Muscle of leg (tissue), 11 donors: Measurements from ENCODE around the gene STRA8. TPM values are rescaled to one million over a fixed set of nuclear protein-coding genes. Genes with fewer than 3 reads are reported as not detected.

ENCODE experiments used
- DNase-seq: peaks from one replicate; pipeline ENCODE4 v3.0.0; 2013
- H3K27ac ChIP-seq: one replicate; pipeline ENCODE4 v1.5.1; 2013; ENCODE audit warnings: mild to moderate bottlenecking, low read length, control low read depth
- H3K27me3 ChIP-seq: one replicate; pipeline ENCODE4 v1.6.1; 2013; ENCODE audit warnings: low read length; ENCODE audit not compliant: control insufficient read depth, insufficient read depth
- H3K36me3 ChIP-seq: one replicate; pipeline ENCODE4 v1.6.1; 2013; ENCODE audit warnings: low read length; ENCODE audit not compliant: control insufficient read depth, insufficient read depth
- H3K4me1 ChIP-seq: one replicate; pipeline ENCODE4 v1.6.1; 2013; ENCODE audit warnings: low read length; ENCODE audit not compliant: control insufficient read depth, insufficient read depth
- H3K4me3 ChIP-seq: one replicate; pipeline ENCODE4 v1.5.1; 2013; ENCODE audit warnings: low read length, control low read depth
- H3K9me3 ChIP-seq: replicated peaks from 2 replicates; pipeline ENCODE4 v1.6.1; 2013; ENCODE audit warnings: low read depth, low read length; ENCODE audit not compliant: control insufficient read depth
- WGBS: methylation state at CpG from one replicate; pipeline ENCODE4 v1.1.5; 2013; ENCODE audit warnings: missing lambda C conversion rate; ENCODE audit not compliant: insufficient coverage; 5-methylcytosine and 5-hydroxymethylcytosine counted together
- polyA plus RNA-seq, 8 donors: library from polyadenylated mRNA; unstranded; fragments of 120-200 nt; gene quantifications; one replicate each; pipeline versions ENCODE4 v1.2.1 to v1.2.3, GENCODE V29; 2013; ENCODE audit warnings: inconsistent platforms in 1 of 8, low replicate concordance in 1 of 8; ENCODE audit not compliant: insufficient read length in 8 of 8, insufficient read depth in 1 of 8
- total RNA-seq: library from RNA; stranded (reverse); fragments of 120-200 nt; gene quantifications from one replicate; pipeline ENCODE4 v1.2.4, GENCODE V29; 2013

STRA8 gene
- total and polyA plus RNA-seq, 9 donors, result not detected

- H3K4me3 ChIP-seq, result no peak overlapping the region
- H3K36me3 ChIP-seq, result no peaks in the 10 kb centered on the region
- 91% methylated on average over 8 of the region's 10 CpGs for WGBS
- no peak overlapping the region for H3K27ac ChIP-seq
- H3K9me3 ChIP-seq, result no peaks in the 10 kb centered on the region
- no peak for DNase-seq
- H3K4me1 ChIP-seq, result no peaks in the 10 kb centered on the region
- no peaks in the 10 kb centered on the region for H3K27me3 ChIP-seq
Measured at GRCh38 chr7:135275971-135276580, 42.4 kb downstream of the STRA8 start.

GRCh38 chr7:135277161-135277560 lies 43.5 kb downstream of the STRA8 start:
- H3K27ac ChIP-seq, result no peak overlapping the region
- no peak overlapping the region for H3K4me3 ChIP-seq
- no peaks in the 10 kb centered on the region for H3K27me3 ChIP-seq
- H3K9me3 ChIP-seq, result no peaks in the 10 kb centered on the region
- H3K4me1 ChIP-seq, result peaks cover 4% of the 10 kb centered on the region
- WGBS, result 72% methylated on average over 13 of the region's 13 CpGs
- no peaks in the 10 kb centered on the region for H3K36me3 ChIP-seq
- DNase-seq, result no peak

- H3K27ac ChIP-seq, result no peak overlapping the region
- H3K27me3 ChIP-seq, result no peaks in the 10 kb centered on the region
- DNase-seq, result peak; percentile 94
- no CpG with 5 or more reads among the region's 7 CpGs for WGBS
- no peaks in the 10 kb centered on the region for H3K36me3 ChIP-seq
- H3K9me3 ChIP-seq, result no peaks in the 10 kb centered on the region
- peaks cover 9% of the 10 kb centered on the region for H3K4me1 ChIP-seq
- H3K4me3 ChIP-seq, result no peak overlapping the region
Measured at GRCh38 chr7:135281363-135281949, 47.8 kb downstream of the STRA8 start.

- Histone ChIP-seq H3K4me3 (no peak overlapping the region), H3K9me3 (no peaks in the 10 kb centered on the region), H3K27ac (no peak overlapping the region), H3K27me3 (no peaks in the 10 kb centered on the region), H3K36me3 (no peaks in the 10 kb centered on the region), H3K4me1 (peaks cover 9% of the 10 kb centered on the region)
- 83% methylated on average over 5 of the region's 10 CpGs for WGBS
- DNase-seq, result no peak
Measured at GRCh38 chr7:135282561-135283254, 49.1 kb downstream of the STRA8 start.

GRCh38 chr7:135283959-135284638 lies 50.5 kb downstream of the STRA8 start:
- peaks cover 9% of the 10 kb centered on the region for H3K4me1 ChIP-seq
- H3K27ac ChIP-seq, result peak overlapping the region; percentile 29
- no peak overlapping the region for H3K4me3 ChIP-seq
- no CpG with 5 or more reads among the region's 4 CpGs for WGBS
- no peak for DNase-seq
- H3K27me3 ChIP-seq, result no peaks in the 10 kb centered on the region
- H3K36me3 ChIP-seq, result no peaks in the 10 kb centered on the region
- H3K9me3 ChIP-seq, result no peaks in the 10 kb centered on the region

GRCh38 chr7:135285547-135286233 lies 52.1 kb downstream of the STRA8 start:
- Histone ChIP-seq H3K27me3 (no peaks in the 10 kb centered on the region), H3K9me3 (no peaks in the 10 kb centered on the region), H3K4me3 (no peak overlapping the region), H3K4me1 (peaks cover 12% of the 10 kb centered on the region), H3K27ac (no peak overlapping the region), H3K36me3 (no peaks in the 10 kb centered on the region)
- no peak for DNase-seq
- 48% methylated on average over 2 of the region's 5 CpGs for WGBS

GRCh38 chr7:135286876-135287275 lies 53.2 kb downstream of the STRA8 start:
- WGBS, result 90% methylated on average over 3 of the region's 4 CpGs
- no peaks in the 10 kb centered on the region for H3K36me3 ChIP-seq
- DNase-seq, result no peak
- H3K27me3 ChIP-seq, result no peaks in the 10 kb centered on the region
- no peak overlapping the region for H3K4me3 ChIP-seq
- no peaks in the 10 kb centered on the region for H3K9me3 ChIP-seq
- H3K27ac ChIP-seq, result no peak overlapping the region
- peaks cover 19% of the 10 kb centered on the region for H3K4me1 ChIP-seq

GRCh38 chr7:135290594-135290993 lies 57.0 kb downstream of the STRA8 start:
- WGBS, result 74% methylated on average over 4 of the region's 7 CpGs
- Histone ChIP-seq H3K9me3 (no peaks in the 10 kb centered on the region), H3K27me3 (no peaks in the 10 kb centered on the region), H3K36me3 (no peaks in the 10 kb centered on the region), H3K4me1 (peaks cover 12% of the 10 kb centered on the region), H3K4me3 (no peak overlapping the region), H3K27ac (peak overlapping the region; percentile 39)
- DNase-seq, result no peak

GRCh38 chr7:135291809-135292253 lies 58.2 kb downstream of the STRA8 start:
- Histone ChIP-seq H3K4me1 (peaks cover 12% of the 10 kb centered on the region), H3K27ac (peak overlapping the region; percentile 25), H3K9me3 (no peaks in the 10 kb centered on the region), H3K4me3 (no peak overlapping the region), H3K27me3 (no peaks in the 10 kb centered on the region), H3K36me3 (no peaks in the 10 kb centered on the region)
- DNase-seq, result no peak
- 100% methylated on average over 2 of the region's 8 CpGs for WGBS
